Measurements from ENCODE around the gene CIAO2B. TPM values are rescaled to one million over a fixed set of nuclear protein-coding genes. Genes with fewer than 3 reads are reported as not detected.

Gene CIAO2B
- total RNA-seq, 5 donors from 2014 or later (not counting 1 experiment from before 2014, with no cell fraction given) = 55.3 to 66.8 (median 62.4) TPM

DNA sequence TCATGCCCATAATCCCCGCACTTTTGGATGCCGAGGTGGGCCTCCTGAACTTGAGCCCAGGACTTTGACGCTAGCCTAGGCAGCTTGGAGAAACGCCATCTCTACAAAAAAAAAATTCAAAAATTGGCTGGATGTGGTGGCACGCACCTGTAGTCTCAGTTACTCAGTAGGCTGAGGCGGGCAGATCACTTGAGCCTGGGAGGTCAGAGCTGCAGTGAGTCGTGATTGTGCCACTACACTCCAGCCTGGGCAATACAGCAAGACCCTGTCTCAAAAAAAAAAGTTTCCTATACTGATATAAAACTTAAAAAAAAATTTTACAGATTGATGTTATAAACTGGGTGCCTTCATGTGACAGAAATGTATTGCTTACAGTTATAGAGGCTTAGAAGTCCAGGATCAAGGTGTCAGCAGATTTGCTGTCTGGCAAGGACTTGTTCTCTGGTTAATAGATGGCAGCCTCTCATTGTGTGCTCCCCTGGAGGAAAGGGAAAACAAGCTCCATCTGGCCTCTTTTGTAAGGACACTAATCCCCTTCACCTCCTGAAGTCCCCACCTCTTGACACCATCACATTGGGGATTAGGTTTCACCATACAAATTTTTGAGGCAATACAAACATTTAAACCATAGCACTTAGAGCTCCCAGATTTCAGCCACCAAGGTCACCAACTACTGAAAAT, 18.4 kb upstream of the CIAO2B start:
- Histone ChIP-seq H3K4me1 (ENCODE audit: control insufficient read depth in 1 of 2, extremely low read depth in 1 of 2, insufficient read depth in 2 of 2, low read length in 2 of 2) (peaks cover 2 to 19% of the 10 kb centered on the region in 2 experiments), H3K27ac (ENCODE audit: low read length) (no peak overlapping the region), H3K27me3 (replicated peaks in 1 of 2; ENCODE audit: control insufficient read depth in 2 of 2, extremely low read depth in 1 of 2, insufficient read depth in 2 of 2, low read length in 1 of 2) (peaks cover 7 to 47% of the 10 kb centered on the region in 2 experiments), H3K36me3 (ENCODE audit: control insufficient read depth in 2 of 2, extremely low read depth in 1 of 2, insufficient read depth in 1 of 2, low read length in 1 of 2) (no peaks in the 10 kb centered on the region), H3K4me3 (ENCODE audit: control insufficient read depth in 1 of 2, extremely low read depth in 1 of 2, low read length in 1 of 2) (no peak overlapping the region), H3K9me3 (no peaks in the 10 kb centered on the region)
- Mint-ChIP-seq H3K4me1 (peaks cover 13 to 21% (median 13%) of the 10 kb centered on the region in 3 donors), H3K36me3 (peaks cover 6% of the 10 kb centered on the region), H3K27me3 (peaks cover 36 to 48% of the 10 kb centered on the region in 2 donors), H3K27ac (no peak overlapping the region), H3K4me3 (no peak overlapping the region), H3K9me3 (peaks cover 0 to 4% (median 0%) of the 10 kb centered on the region in 3 donors)
- CTCF ChIA-PET = interaction anchor here (0.6 to 1.5 kb wide), 5 partner anchors 88 to 1191 kb away, joined by 3 to 13 read pairs (median 3); no protein-coding TSS in a partner anchor
- POLR2A ChIA-PET = interaction anchor here in 1 of 2 donors (1.1 kb wide), 1 partner anchor 229 kb away, joined by 10 read pairs; no protein-coding TSS in a partner anchor
- ATAC-seq (replicated peaks in 1 of 4) = no peak
- DNase-seq = no peak
- 90% methylated on average over 6 of the region's 7 CpGs for WGBS (ENCODE audit: insufficient coverage)

DNA sequence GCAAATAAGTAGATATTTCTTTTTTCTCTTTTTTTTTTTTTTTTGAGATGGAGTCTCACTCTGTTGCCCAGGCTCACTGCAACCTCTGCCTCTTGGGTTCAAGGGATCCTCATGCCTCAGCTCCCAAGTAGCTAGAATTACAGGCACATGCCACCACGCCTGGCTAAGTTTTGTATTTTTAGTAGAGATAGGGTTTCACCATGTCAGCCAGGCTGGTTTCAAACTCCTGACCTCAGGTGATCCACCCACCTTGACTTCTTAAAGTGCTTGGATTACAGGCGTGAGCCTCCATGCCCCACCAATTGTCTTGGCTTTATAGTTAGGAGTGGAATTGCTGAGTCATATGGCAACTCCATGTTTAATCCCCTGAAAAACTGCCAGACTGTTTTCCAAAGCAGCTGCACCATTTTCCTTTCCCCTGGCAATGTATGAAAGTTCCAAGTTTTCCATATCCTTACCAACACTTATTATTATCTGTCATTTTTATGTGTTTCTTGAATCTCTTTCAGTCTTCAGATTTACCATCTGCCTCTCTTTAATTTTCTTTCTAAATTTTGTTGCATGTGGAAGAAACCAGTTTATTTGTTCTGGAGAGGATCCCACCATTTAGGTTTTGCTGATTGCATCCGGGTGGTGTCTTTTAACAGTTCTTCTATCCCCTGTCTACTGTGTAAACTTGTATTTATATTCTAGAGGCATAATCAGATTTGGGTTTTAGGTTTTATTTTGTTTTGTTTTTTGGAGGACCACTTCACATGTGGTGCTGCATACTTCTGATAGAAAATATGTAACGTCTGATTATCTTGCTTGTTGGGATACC, 17.0 kb upstream of the CIAO2B start:
- Histone ChIP-seq H3K9me3 (no peaks in the 10 kb centered on the region), H3K27me3 (replicated peaks in 1 of 2; ENCODE audit: control insufficient read depth in 2 of 2, extremely low read depth in 1 of 2, insufficient read depth in 2 of 2, low read length in 1 of 2) (peaks cover 7 to 47% of the 10 kb centered on the region in 2 experiments), H3K4me1 (ENCODE audit: control insufficient read depth in 1 of 2, extremely low read depth in 1 of 2, insufficient read depth in 2 of 2, low read length in 2 of 2) (peaks cover 5 to 25% of the 10 kb centered on the region in 2 experiments), H3K4me3 (ENCODE audit: control insufficient read depth in 1 of 2, extremely low read depth in 1 of 2, low read length in 1 of 2) (no peak overlapping the region), H3K36me3 (ENCODE audit: control insufficient read depth in 2 of 2, extremely low read depth in 1 of 2, insufficient read depth in 1 of 2, low read length in 1 of 2) (no peaks in the 10 kb centered on the region), H3K27ac (ENCODE audit: low read length) (no peak overlapping the region)
- no peak for ATAC-seq (replicated peaks in 1 of 4)
- no peak for DNase-seq
- ChIA-PET CTCF (no interaction called here), POLR2A (no interaction called here)
- H3K9me3 Mint-ChIP-seq = peaks cover 0 to 4% (median 0%) of the 10 kb centered on the region in 3 donors
- H3K27ac Mint-ChIP-seq = no peak overlapping the region
- no peak overlapping the region for H3K4me3 Mint-ChIP-seq
- 80% methylated on average over 1 of the region's 4 CpGs for WGBS (ENCODE audit: insufficient coverage)
- peaks cover 20 to 29% (median 21%) of the 10 kb centered on the region in 3 donors for H3K4me1 Mint-ChIP-seq
- H3K27me3 Mint-ChIP-seq = peaks cover 36 to 48% of the 10 kb centered on the region in 2 donors
- peaks cover 6% of the 10 kb centered on the region for H3K36me3 Mint-ChIP-seq

DNA sequence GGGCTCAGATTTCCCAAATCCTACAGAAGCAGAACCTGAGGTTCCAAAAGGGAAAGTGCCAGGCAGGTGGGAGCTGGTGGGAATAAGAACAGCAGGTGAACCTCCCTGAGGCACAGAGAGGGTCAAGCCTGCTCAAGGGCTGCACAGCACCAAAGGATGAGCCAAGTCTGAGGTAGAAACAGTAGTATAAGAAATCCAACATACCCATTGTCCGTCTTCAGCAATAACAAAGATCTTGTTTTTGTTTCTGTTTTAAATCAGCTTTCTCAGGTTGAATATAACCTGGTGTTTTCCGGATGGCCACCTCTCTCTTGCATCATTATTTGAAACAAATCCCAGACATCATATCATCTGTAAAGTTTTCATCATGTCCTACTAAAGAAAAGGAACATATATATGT, 16.2 kb upstream of the CIAO2B start:
- H3K4me3 Mint-ChIP-seq = no peak overlapping the region
- H3K36me3 ChIP-seq (ENCODE audit: control insufficient read depth in 2 of 2, extremely low read depth in 1 of 2, insufficient read depth in 1 of 2, low read length in 1 of 2) = no peaks in the 10 kb centered on the region
- H3K4me1 ChIP-seq (ENCODE audit: control insufficient read depth in 1 of 2, extremely low read depth in 1 of 2, insufficient read depth in 2 of 2, low read length in 2 of 2) = peaks cover 5 to 25% of the 10 kb centered on the region in 2 experiments
- ATAC-seq (replicated peaks in 1 of 4) (no peak), DNase-seq (no peak)
- ChIA-PET CTCF (no interaction called here), POLR2A (no interaction called here)
- no peaks in the 10 kb centered on the region for H3K9me3 ChIP-seq
- H3K27me3 ChIP-seq (replicated peaks in 1 of 2; ENCODE audit: control insufficient read depth in 2 of 2, extremely low read depth in 1 of 2, insufficient read depth in 2 of 2, low read length in 1 of 2) = peaks cover 7 to 47% of the 10 kb centered on the region in 2 experiments
- no peak overlapping the region for H3K4me3 ChIP-seq (ENCODE audit: control insufficient read depth in 1 of 2, extremely low read depth in 1 of 2, low read length in 1 of 2)
- peaks cover 36 to 48% of the 10 kb centered on the region in 2 donors for H3K27me3 Mint-ChIP-seq
- peaks cover 0 to 4% (median 0%) of the 10 kb centered on the region in 3 donors for H3K9me3 Mint-ChIP-seq
- H3K4me1 Mint-ChIP-seq = peaks cover 20 to 29% (median 21%) of the 10 kb centered on the region in 3 donors
- H3K27ac Mint-ChIP-seq = no peak overlapping the region
- H3K27ac ChIP-seq (ENCODE audit: low read length) = no peak overlapping the region
- no CpG with 5 or more reads among the region's 2 CpGs for WGBS (ENCODE audit: insufficient coverage)
- H3K36me3 Mint-ChIP-seq = peaks cover 6% of the 10 kb centered on the region

DNA sequence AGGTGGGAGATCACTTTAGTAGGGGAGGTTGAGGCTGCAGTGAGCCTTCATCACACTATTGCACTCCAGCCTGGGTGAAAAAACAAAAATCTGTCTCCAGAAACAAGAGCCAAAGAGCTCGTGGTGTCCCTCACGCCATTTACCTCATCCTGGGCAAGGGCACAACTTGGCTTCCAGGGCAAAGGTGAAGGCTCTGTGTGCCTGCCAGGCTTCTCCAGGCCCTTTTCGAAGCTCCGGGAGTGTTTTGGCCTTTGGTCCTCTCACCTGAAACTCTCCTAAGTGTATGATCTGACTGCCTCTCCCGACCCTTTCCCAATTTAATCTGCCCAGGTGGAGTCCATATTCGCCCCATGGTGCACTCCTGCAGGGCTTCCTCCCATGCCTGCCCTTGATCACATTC, 15.3 kb upstream of the CIAO2B start:
- CTCF ChIA-PET = interaction anchor here (0.6 to 0.7 kb wide), 4 partner anchors 16 to 498 kb away, joined by 3 to 4 read pairs (median 3); no protein-coding TSS in a partner anchor
- H3K27ac Mint-ChIP-seq = no peak overlapping the region

GRCh38 chr16:66948837-66949225, 14.6 kb upstream of the CIAO2B start:
- peak overlapping the region; percentile 84 to 87 (median 87) for H3K4me3 Mint-ChIP-seq
- Histone ChIP-seq H3K27me3 (replicated peaks in 1 of 2; ENCODE audit: control insufficient read depth in 2 of 2, extremely low read depth in 1 of 2, insufficient read depth in 2 of 2, low read length in 1 of 2) (peaks cover 7 to 45% of the 10 kb centered on the region in 2 experiments), H3K9me3 (no peaks in the 10 kb centered on the region), H3K27ac (ENCODE audit: low read length) (no peak overlapping the region), H3K4me3 (ENCODE audit: control insufficient read depth in 1 of 2, extremely low read depth in 1 of 2, low read length in 1 of 2) (peak overlapping the region in 1 of 2 donors; percentile 79), H3K36me3 (ENCODE audit: control insufficient read depth in 2 of 2, extremely low read depth in 1 of 2, insufficient read depth in 1 of 2, low read length in 1 of 2) (no peaks in the 10 kb centered on the region), H3K4me1 (ENCODE audit: control insufficient read depth in 1 of 2, extremely low read depth in 1 of 2, insufficient read depth in 2 of 2, low read length in 2 of 2) (peaks cover 5 to 23% of the 10 kb centered on the region in 2 experiments)
- ATAC-seq (replicated peaks in 1 of 4) = no peak
- DNase-seq = no peak
- peaks cover 0 to 4% (median 0%) of the 10 kb centered on the region in 3 donors for H3K9me3 Mint-ChIP-seq
- H3K36me3 Mint-ChIP-seq = peaks cover 8% of the 10 kb centered on the region
- 27% methylated on average over 21 of the region's 21 CpGs for WGBS (ENCODE audit: insufficient coverage)
- peaks cover 18 to 26% (median 18%) of the 10 kb centered on the region in 3 donors for H3K4me1 Mint-ChIP-seq
- peaks cover 33 to 45% of the 10 kb centered on the region in 2 donors for H3K27me3 Mint-ChIP-seq
- H3K27ac Mint-ChIP-seq = no peak overlapping the region
- ChIA-PET CTCF (interaction anchor here (0.6 to 1.0 kb wide), 3 partner anchors 16 to 237 kb away, joined by 3 to 4 read pairs (median 3); no protein-coding TSS in a partner anchor), POLR2A (no interaction called here)

More for the DNA sequence above, 15.3 kb upstream of the CIAO2B start:
- Histone ChIP-seq H3K4me3 (ENCODE audit: control insufficient read depth in 1 of 2, extremely low read depth in 1 of 2, low read length in 1 of 2) (no peak overlapping the region), H3K9me3 (no peaks in the 10 kb centered on the region), H3K27me3 (replicated peaks in 1 of 2; ENCODE audit: control insufficient read depth in 2 of 2, extremely low read depth in 1 of 2, insufficient read depth in 2 of 2, low read length in 1 of 2) (peaks cover 7 to 47% of the 10 kb centered on the region in 2 experiments), H3K36me3 (ENCODE audit: control insufficient read depth in 2 of 2, extremely low read depth in 1 of 2, insufficient read depth in 1 of 2, low read length in 1 of 2) (no peaks in the 10 kb centered on the region), H3K27ac (ENCODE audit: low read length) (no peak overlapping the region), H3K4me1 (ENCODE audit: control insufficient read depth in 1 of 2, extremely low read depth in 1 of 2, insufficient read depth in 2 of 2, low read length in 2 of 2) (peaks cover 5 to 25% of the 10 kb centered on the region in 2 experiments)
- peak overlapping the region in 2 of 3 donors; percentile 21 to 55 for H3K4me3 Mint-ChIP-seq
- peaks cover 0 to 4% (median 0%) of the 10 kb centered on the region in 3 donors for H3K9me3 Mint-ChIP-seq
- POLR2A ChIA-PET = no interaction called here
- peaks cover 6% of the 10 kb centered on the region for H3K36me3 Mint-ChIP-seq
- ATAC-seq (replicated peaks in 1 of 4) (no peak), DNase-seq (no peak)
- WGBS (ENCODE audit: insufficient coverage) = 80% methylated on average over 5 of the region's 6 CpGs
- peaks cover 20 to 29% (median 21%) of the 10 kb centered on the region in 3 donors for H3K4me1 Mint-ChIP-seq
- H3K27me3 Mint-ChIP-seq = peaks cover 36 to 48% of the 10 kb centered on the region in 2 donors
